Tibial nerve (tissue), 3 donors: ENCODE results near the gene ADH4.

Experiments
- POLR2A ChIP-seq, 2 donors: fragments of 450-650 bp; IDR thresholded peaks; one replicate each; pipeline ENCODE4 v1.6.1; 2017; ENCODE audit warnings: antibody characterized with exemption in 2 of 2, mild to moderate bottlenecking in 2 of 2, moderate library complexity in 2 of 2
- TF ChIP-seq, protein P1 (sequence below), 5 experiments: fragments of 200-600 bp in 3 of 5; fragments of 450-650 bp in 2 of 5; sonication (generic) in 3 of 5; IDR thresholded peaks; one replicate each; pipeline ENCODE4 v1.5.1; 2016 to 2019; ENCODE audit warnings: antibody characterized with exemption in 5 of 5, mild to moderate bottlenecking in 3 of 5, moderate library complexity in 2 of 5

- TF ChIP-seq, protein P1, sequence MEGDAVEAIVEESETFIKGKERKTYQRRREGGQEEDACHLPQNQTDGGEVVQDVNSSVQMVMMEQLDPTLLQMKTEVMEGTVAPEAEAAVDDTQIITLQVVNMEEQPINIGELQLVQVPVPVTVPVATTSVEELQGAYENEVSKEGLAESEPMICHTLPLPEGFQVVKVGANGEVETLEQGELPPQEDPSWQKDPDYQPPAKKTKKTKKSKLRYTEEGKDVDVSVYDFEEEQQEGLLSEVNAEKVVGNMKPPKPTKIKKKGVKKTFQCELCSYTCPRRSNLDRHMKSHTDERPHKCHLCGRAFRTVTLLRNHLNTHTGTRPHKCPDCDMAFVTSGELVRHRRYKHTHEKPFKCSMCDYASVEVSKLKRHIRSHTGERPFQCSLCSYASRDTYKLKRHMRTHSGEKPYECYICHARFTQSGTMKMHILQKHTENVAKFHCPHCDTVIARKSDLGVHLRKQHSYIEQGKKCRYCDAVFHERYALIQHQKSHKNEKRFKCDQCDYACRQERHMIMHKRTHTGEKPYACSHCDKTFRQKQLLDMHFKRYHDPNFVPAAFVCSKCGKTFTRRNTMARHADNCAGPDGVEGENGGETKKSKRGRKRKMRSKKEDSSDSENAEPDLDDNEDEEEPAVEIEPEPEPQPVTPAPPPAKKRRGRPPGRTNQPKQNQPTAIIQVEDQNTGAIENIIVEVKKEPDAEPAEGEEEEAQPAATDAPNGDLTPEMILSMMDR (IDR thresholded peaks at IDR 0.05): no peak
- TF ChIP-seq POLR2A (IDR thresholded peaks at IDR 0.05): no peak
These were observed 35.1 kb upstream of the ADH4 start for GRCh38 chr4:99179178-99179577.
